Adrenal gland (tissue), 5 donors: ENCODE data around the gene RNASEL.
A peak's percentile ranks its signal among the peaks of the same experiment; 100 is the strongest.

Experiments
- CTCF ChIP-seq, 6 experiments: fragments of 450-650 bp in 4 of 6; fragments of 200-600 bp in 2 of 6; sonication (generic) in 1 of 6; IDR thresholded peaks; 1 replicate in 5 of 6; 2 replicates in 1 of 6; pipeline versions ENCODE4 v1.5.1 to v1.8.0; 2016 to 2021; ENCODE audit warnings: antibody characterized with exemption in 6 of 6, mild to moderate bottlenecking in 2 of 6, moderate library complexity in 1 of 6
- POLR2A ChIP-seq, 2 donors: fragments of 450-650 bp; IDR thresholded peaks; one replicate each; pipeline ENCODE4 v1.6.1; 2017; ENCODE audit warnings: antibody characterized with exemption in 2 of 2, mild to moderate bottlenecking in 2 of 2, moderate library complexity in 1 of 2
- donor health status: DM: no; HTN: no; CAD: no.

DNA sequence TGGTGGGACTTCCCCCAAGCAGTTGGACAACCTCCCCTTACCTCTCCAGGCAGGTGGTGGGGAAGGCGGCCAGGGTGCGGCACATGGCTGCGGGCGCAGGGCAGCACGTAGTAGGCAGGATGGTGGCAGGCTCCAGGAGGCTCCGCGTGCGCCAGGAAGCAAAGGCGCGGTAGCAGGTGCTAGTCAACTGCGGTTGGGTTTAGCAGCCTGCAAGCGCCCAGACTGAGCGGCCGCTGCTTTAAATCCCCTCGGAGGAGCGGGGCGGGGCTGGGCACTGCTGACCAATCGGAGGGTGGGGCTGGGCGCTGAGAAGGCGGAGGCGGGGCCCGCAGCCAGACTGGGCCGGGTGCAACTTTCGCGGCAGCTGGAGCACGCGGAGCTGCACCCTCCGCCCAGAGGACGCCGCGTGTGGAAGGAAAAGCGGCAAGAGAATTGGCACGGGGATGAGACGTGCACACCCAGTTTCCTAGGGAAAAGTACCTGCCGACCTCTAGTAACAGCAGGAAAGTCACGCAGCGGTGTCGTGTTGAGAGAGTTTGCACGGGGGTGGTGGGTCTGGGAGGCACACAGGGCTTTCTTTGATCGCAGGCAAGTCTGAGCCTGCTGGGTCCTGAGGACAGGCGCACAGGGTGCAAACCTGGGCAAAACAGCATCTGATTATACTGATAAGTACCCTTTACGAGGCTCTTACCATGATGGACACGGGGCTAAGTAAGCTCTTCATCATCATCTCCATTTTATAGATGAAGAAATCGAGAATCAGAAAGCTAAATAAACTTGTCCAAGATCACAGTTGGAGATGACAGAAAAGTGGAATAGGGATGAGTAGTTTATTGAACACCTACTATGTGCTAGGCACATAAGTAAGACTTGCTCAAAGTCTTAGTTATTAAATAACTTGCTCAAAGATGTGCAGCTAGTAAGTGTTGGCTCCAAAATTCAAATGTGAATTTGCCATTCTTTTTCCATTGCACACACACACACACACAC lies 15.4 kb upstream of the RNASEL start, which contains the start of gene RGS16:
- TF ChIP-seq CTCF (IDR thresholded peaks at IDR 0.05), result no peak
- peak; percentile 69 to 79 for TF ChIP-seq POLR2A (IDR thresholded peaks at IDR 0.05)
